Left ventricle myocardium superior (tissue), 1 donor: ENCODE results near the gene ATP2B2. TPM values are rescaled to one million over a fixed set of nuclear protein-coding genes. Genes with fewer than 3 reads are reported as not detected.

ENCODE experiments used
- ATAC-seq: fragments of 200-7000 bp; cut with Tn5 transposase; one replicate; pipeline ENCODE4 v1.9.1; 2020; ENCODE audit warnings: mild to moderate bottlenecking, moderate library complexity
- DNase-seq: peaks from one replicate; pipeline ENCODE4 v3.0.0-alpha.2; 2020
- intact Hi-C: fragments of 100-400 bp; cut with micrococcal nuclease; formaldehyde crosslinking; loops from one replicate; pipeline ENCODE4 v1.11.0; 2022
- microRNA-seq: library from miRNA; unstranded; fragments of <30 nt; microRNA quantifications from one replicate; pipeline ENCODE4 v1.2.0, GENCODE V29; 2020; ENCODE audit warnings: borderline number of aligned reads
- total RNA-seq: library from RNA; stranded (reverse); fragmentation: NEBNext Ultra II Directional; extraction: Animal tissue kit (Norgen Biotek cat#: 25700); gene quantifications from one replicate; pipeline ENCODE4 v1.2.1, GENCODE V29; 2021
- donor health status: DM: no; HTN: yes; CAD: no; lungs with severe emphysema.

Gene ATP2B2
- total RNA-seq, 1 donor from 2014 or later, result not detected

DNA sequence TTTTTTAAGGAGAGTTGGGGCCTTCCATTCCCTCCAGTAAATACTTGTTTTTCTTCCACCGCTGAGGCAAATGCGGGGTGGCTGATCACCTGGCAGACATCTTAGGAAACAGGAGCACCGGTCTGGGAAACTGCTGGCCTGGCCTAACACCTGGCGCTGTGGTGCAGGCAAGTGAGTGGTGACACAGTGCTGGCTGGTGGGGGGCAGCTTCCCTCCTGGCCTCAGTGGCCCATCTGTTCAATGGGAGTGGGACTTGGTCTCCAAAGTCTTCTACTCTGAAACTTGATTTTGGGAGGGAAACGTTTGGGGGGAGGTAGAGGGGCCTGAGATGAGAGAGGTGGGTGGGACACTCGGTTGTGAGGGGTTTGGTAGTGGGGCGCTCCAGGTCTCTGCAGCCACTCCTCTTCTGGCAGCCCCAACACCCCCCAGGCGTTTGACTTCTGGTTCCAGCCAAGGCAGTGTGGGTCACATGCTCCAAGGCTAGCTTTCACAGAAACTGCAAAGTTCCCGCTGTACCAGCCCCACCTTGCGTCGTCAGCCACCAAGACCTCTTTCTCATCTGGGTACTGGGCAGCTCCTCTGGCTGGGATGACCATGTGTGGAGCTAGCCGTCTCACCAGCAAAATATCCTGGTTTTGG lies 217.3 kb downstream of the ATP2B2 start:
- intact Hi-C loops, result no loop called here
- DNase-seq (no peak), ATAC-seq (no peak)

DNA sequence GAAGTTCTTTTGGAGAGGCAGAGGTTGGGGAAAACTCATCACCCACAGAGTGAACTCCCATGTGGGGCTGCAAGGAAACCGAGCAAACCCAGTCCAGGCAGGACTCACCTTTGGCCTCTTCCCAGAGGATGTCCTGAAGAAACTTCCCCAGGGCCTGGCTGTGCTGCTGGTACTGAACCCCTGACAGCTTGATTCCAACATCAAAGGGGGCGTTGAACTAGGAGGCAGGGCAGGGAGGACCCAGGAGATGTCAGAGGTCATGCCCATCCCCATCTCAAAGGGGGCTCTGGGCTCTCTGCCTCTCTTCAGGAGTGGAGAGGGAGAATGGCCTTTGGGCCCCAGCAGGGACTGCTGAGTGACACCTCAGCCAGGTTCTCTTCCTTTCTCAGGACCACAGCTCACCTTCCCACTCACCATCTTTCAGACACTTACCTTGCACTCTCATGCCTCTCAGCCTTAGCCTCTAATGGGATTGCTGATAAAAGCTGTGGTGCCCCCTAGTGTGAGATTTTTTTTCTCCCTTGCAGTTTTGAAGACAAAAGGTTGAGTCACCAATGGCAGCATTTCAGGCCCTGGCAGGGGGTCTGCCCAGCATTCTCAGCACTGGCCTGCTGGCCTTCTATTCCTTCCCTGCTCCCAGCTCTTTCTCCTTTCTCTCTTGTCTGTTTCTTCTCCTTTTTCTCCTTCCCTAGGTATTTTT lies 218.6 kb downstream of the ATP2B2 start:
- intact Hi-C loops, result no loop called here
- ATAC-seq (no peak), DNase-seq (no peak)

DNA sequence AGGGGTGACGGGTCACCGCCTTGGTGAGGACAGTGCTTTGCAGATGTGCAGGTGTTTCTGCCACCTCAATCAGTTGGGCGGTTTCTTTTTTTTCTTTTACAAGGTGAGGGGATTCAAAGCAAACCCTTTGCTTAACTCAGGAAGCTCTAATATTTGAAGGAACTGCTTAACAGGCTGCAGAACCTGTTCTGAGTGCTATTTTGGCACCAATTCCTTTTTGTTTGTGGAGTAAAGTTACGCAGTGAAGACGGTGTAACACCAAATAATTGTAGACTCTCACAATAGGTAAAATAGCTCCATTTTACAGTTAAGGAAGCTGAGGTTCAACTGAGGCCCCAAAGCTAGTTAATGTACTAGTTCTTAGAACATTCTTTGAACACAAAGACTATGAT lies 219.3 kb downstream of the ATP2B2 start:
- intact Hi-C loops, result no loop called here
- ATAC-seq, result no peak
- no peak for DNase-seq

DNA sequence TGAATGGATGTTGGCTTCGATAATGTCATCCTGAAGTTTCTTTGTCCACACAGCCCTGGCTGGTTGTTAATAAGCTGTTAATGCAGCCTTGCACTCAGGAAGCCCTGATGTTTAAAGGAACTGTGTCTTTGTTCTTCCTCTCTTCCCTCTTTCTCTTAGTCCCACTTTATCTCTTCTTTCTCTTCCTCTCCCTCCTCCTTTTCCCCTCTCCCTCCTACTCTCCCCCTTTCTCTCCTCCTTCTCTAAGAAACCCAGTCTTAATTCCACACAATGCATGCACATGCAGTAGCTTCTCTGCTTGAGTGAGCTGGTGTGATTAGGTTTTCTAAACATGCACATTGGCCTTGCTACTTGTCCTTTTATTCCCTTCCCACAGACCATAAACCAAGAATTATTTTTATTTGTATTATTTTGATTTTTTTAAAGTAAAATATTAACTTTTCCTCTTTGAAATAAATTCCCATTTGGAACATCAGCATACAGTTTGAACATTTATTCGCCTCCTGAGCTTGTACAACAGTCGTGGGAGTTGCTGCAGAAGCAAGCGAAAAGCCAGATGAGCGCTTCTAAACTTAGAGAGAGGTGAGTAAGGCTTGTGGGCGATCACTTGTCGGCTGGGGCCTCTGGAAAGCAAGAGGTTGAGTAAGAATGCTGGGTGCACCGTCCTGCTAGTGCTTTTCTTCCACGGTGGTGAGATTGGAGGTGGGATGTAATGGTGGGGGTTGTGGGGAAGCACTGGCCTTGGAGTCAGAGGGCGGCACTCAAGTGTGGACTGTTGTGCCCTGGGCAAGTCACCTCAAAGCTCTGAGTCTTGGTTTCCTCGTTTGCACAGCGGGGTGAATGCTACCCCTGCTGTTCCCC lies 219.9 kb downstream of the ATP2B2 start:
- no peak for DNase-seq
- ATAC-seq, result no peak
- intact Hi-C loops, result no loop called here

DNA sequence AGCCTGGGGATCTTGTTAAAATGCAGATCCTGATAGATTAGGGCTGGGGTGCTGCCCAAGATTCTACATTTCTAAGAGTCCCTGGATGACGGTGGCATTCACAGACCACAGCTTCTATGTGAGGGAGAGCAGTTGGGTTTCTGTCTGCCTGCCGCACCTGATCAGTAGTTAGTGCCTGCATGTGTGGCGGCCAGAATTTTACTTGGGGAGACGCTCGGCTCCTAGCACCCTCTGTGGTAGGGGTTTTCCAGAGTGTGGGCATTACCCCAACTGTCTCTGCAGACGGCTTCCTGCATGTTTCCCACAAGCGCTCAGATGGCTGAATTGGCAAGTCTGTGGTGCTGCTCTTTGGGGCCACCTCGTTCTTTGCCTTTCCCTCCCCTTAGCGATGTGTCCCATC lies 220.9 kb downstream of the ATP2B2 start:
- intact Hi-C loops, result no loop called here
- ATAC-seq (no peak), DNase-seq (no peak)

DNA sequence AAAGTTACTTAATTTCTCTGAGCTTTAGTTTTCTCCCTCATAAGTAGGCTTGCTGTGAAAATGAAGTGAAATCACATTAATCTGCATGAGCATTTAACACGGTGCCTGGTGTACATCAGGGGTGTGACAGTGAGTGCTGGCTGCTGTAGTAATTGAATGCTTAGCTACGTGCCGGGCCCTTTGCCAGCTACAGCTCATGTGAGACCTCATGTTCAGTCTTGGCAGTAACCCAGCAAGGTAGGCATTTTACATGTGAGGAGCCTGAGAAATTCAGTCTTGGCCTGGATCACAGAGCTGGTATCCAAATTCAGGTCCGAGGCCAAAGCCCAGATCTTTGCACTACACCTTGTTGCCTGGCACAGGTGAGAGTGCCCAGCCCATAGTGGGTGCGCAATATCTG lies 221.7 kb downstream of the ATP2B2 start:
- ATAC-seq (peak; percentile 81), DNase-seq (peak; percentile 76)
- intact Hi-C loops, result no loop called here

DNA sequence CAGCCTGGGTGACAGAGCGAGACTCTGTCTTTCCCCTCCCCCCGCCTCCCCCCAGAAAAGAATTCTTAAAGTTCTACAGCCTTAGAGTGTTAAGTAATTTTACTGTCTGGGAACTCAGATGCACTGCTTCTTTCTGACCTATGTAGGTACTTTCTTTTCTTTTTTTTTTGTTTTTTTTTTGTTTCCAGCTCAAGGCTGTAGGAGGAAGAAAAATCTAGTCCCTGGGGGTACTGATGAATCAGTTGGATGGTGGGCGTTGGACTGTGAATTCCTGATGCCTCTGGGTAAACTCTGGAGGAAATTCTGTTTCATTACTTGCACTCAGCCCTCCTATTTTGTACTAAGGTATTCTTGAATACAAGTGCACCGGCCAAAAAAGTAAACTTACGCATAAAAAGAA lies 223.4 kb downstream of the ATP2B2 start:
- DNase-seq (no peak), ATAC-seq (no peak)
- intact Hi-C loops, result no loop called here

DNA sequence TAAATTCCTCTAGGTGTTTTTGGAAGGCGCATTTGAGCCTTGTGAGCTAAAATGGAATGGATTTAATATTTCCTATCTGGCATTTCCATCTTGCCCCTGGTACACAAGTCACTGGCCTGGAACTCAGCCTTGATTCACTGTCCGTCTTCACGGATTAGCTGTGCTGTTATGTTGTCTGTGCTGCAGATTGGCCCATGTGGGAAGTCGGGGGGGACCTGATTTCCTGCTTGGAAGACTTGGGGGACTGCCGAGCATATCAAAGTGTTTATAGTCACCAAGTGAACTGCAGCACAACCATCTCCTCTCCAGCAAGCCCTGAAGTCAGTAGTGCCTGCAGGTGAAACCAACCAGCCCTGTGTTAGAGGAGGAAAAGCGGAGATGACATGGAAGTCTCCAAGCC lies 224.8 kb downstream of the ATP2B2 start:
- ATAC-seq, result no peak
- intact Hi-C loops, result no loop called here
- no peak for DNase-seq

DNA sequence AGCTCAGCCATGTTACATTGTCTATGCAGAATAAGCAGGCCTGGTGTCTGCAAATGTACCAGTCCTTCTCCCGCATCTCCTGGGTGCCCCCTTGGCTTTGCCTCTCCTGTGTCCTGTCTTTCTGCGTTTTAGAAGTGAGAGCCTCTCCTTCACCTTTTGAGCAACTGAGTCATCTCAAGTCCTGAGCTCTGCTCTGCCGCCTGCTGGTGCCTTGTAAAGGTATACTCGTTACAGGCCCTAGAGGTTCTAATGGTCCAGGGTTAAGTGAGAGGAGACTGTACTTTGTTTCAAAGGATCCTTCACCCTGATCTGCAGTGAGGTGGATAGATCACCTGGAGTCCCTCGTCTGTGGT lies 225.2 kb downstream of the ATP2B2 start:
- ATAC-seq (no peak), DNase-seq (no peak)

DNA sequence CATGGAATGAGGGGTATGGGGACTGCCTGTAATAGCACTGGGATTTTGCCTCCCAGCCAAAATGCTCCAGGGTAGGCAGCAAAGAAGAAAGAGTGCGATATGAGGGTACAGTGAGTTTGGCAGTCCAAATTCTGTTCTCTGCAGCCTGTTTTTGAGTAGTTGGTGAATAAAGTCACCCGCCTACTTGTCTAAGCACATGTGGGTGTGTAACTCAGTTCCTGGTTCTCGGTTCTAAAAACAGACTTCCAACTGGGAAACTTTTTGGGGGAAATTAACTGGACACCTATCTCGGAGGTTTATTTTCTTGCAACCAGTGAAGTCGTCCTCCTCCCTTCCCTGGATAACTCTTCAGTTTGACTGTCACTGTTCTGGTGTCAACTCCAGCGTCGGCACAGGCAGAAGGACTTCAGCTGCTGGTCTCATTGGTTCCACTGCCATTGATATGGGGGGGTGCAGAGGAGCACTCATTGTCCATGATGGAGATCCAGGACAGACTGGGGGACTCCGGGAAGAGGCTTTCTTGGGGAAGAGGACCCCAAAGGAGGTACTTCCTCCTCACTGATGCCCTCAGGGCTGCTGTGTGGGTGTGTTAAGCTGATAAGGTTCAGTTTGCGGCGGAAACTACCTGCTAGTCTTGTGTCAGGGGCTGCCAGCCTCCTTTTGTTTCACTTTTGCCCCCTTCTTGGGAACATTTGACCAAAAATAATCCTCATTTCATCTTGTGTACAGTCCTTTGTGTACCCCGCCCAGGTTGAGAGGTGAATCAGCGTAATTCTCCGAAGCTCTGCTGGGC lies 225.8 kb downstream of the ATP2B2 start:
- DNase-seq (no peak), ATAC-seq (no peak)
- intact Hi-C loops, result no loop called here

More for the DNA sequence above, 225.2 kb downstream of the ATP2B2 start:
- intact Hi-C loops, result no loop called here

DNA sequence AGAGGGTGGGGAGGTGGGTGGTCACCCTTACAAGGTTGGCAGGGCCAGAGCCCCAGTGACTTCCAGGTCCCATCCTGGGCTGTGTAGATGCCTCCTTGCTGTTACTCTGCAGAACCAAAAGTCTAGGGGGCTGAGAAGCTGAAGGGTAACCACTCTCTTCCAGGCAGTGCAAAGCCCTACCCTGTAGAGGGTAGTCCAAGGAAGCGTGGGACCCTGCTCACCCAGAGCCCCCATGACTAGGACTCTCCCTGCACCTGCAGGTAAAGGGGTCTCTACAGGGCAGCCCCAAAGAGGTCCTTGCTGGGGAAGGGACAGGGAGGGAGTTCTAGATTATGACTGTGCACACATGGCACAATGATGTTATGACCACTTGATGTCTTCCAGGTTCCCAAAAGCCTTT lies 226.9 kb downstream of the ATP2B2 start:
- ATAC-seq (no peak), DNase-seq (no peak)
- intact Hi-C loops, result no loop called here

DNA sequence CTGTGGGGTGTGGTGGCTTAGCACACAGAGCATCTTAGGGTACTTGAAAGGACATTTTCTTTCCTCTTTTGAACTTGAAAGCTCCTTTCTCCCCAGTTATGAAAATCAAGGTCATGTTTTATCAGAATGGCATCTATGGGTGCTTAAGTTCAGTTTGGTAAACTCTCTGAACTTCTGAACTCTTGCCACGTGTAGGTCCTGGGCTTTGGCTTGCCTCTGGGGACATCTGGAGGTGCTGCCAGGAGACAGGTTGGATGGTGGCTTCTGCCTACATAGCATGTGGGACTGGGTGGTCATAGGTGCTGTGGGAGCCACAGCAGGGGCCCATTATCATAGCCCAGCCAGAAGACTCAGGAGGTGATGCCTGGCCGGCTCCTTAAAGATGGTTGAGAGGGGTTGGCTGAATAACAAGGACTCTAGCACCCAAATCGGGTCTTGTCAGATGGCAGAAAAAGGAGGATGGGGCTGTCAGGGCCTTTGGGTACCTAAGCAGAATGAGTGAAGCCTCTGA lies 228.2 kb downstream of the ATP2B2 start:
- DNase-seq (no peak), ATAC-seq (no peak)
- intact Hi-C loops, result no loop called here

DNA sequence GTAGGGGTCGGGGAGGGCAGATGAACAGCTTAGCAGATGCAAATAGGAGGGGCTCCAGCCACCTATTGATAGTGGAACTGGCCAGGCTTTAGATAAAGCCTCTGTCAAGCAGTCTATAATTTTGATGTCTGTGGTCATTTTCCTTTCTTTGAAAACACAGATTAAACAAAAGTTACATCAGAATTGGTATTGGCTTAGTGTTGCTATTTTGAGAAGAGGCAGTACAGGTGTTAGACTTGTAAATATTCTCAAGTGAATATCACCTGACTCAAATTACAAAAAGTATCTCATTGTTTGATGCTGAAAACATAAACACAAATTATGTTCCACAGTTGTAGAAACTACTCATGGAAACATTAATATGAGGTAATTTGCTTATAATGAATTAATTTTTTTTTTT lies 230.8 kb downstream of the ATP2B2 start:
- ATAC-seq, result no peak
- DNase-seq, result no peak
- intact Hi-C loops, result no loop called here

Small RNA genes lying within 50 kb of the gene (microRNA-seq; reads per million reads assigned to microRNA genes)
- gene MIR378B (4.9 reads per million), gene MIR885 (not detected)

Other genes starting within 250 kb of the ATP2B2 start
- gene GHRL, start 212.6 kb downstream of the ATP2B2 start, total RNA-seq, result not detected
- gene SEC13, start 184.5 kb downstream of the ATP2B2 start, total RNA-seq, result 54.9 TPM